Measurements from ENCODE around the gene KDR. TPM values are rescaled to one million over a fixed set of nuclear protein-coding genes. Genes with fewer than 3 reads are reported as not detected.

Gene KDR
- total RNA-seq, 5 donors from 2014 or later (not counting 1 experiment from before 2014, with no cell fraction given), result 0.10 to 0.28 (median 0.23) TPM; not detected in 2

DNA sequence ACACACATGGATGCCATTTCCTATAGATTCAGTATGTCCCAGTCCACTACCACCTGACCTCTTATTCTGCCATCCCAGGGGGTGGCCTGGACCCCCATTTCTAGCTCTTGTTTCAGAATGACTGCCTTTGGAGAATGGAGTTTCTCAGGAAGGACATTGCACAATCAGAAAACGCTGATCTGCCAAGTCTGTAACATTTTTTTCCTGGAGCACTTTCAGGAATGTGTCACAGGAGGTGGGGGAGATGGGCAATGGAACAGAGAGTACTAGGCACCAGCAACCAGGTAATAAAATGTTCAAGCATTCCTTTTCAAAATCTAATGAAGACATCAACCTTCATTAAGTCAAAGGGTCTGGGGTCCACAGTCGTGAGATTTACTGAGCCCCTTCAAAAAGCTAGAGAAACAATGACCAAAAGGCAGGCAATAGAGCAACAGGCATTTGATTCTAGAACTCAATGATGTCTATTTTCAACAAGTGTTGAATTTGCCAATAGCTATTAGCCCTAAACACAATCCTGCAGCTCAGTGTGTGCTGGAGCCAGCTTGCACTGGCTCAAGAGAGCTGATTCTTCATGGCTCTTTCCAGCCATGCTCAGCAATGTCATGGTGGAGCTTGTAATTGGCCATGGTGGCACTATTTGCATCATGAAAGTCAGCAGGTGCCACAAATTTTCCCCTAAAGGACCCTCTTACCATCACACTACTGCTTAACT, 87.1 kb downstream of the KDR start:
- peaks cover 2% of the 10 kb centered on the region for H3K36me3 Mint-ChIP-seq
- no peaks in the 10 kb centered on the region for H3K36me3 ChIP-seq (ENCODE audit: control insufficient read depth in 2 of 2, extremely low read depth in 1 of 2, insufficient read depth in 1 of 2, low read length in 1 of 2)
- DNase-seq (no peak), ATAC-seq (replicated peaks in 1 of 4) (no peak)
- CTCF ChIA-PET, result no interaction called here
- no peak overlapping the region for H3K27ac Mint-ChIP-seq
- H3K4me1 Mint-ChIP-seq, result no peaks in the 10 kb centered on the region
- POLR2A ChIA-PET, result no interaction called here
- peaks cover 4 to 24% of the 10 kb centered on the region in 2 donors for H3K27me3 Mint-ChIP-seq
- peaks cover 0 to 4% (median 2%) of the 10 kb centered on the region in 3 donors for H3K9me3 Mint-ChIP-seq
- H3K4me3 Mint-ChIP-seq, result no peak overlapping the region
- no peaks in the 10 kb centered on the region for H3K4me1 ChIP-seq (ENCODE audit: control insufficient read depth in 1 of 2, extremely low read depth in 1 of 2, insufficient read depth in 2 of 2, low read length in 2 of 2)
- H3K9me3 ChIP-seq, result no peaks in the 10 kb centered on the region
- H3K4me3 ChIP-seq (ENCODE audit: control insufficient read depth in 1 of 2, extremely low read depth in 1 of 2, low read length in 1 of 2), result no peak overlapping the region
- no peaks in the 10 kb centered on the region for H3K27me3 ChIP-seq (replicated peaks in 1 of 2; ENCODE audit: control insufficient read depth in 2 of 2, extremely low read depth in 1 of 2, insufficient read depth in 2 of 2, low read length in 1 of 2)
- WGBS (ENCODE audit: insufficient coverage), result 83% methylated on average over 1 of the region's 2 CpGs
- H3K27ac ChIP-seq (ENCODE audit: low read length), result no peak overlapping the region

DNA sequence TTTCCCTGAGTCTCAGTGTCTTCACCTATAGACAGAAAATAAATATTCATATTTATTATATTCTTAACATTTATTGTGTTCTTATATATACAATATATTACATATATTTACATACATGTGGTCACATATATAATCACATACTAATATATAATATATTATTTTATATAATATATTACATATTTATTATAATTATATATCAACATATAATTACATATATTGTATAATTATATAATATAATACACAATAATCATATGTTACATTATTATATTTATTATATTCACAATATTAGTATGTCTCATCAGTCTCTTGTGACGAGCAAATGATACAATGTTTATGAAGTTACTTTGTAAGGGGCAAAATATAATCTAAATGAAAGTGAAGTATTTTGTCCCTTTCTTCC, 87.7 kb downstream of the KDR start:
- Histone ChIP-seq H3K4me1 (ENCODE audit: control insufficient read depth in 1 of 2, extremely low read depth in 1 of 2, insufficient read depth in 2 of 2, low read length in 2 of 2) (no peaks in the 10 kb centered on the region), H3K27me3 (replicated peaks in 1 of 2; ENCODE audit: control insufficient read depth in 2 of 2, extremely low read depth in 1 of 2, insufficient read depth in 2 of 2, low read length in 1 of 2) (no peaks in the 10 kb centered on the region), H3K4me3 (ENCODE audit: control insufficient read depth in 1 of 2, extremely low read depth in 1 of 2, low read length in 1 of 2) (no peak overlapping the region), H3K36me3 (ENCODE audit: control insufficient read depth in 2 of 2, extremely low read depth in 1 of 2, insufficient read depth in 1 of 2, low read length in 1 of 2) (no peaks in the 10 kb centered on the region), H3K27ac (ENCODE audit: low read length) (no peak overlapping the region), H3K9me3 (no peaks in the 10 kb centered on the region)
- DNase-seq, result no peak
- Mint-ChIP-seq H3K4me3 (no peak overlapping the region), H3K27me3 (peaks cover 4 to 28% of the 10 kb centered on the region in 2 donors), H3K27ac (no peak overlapping the region), H3K4me1 (no peaks in the 10 kb centered on the region), H3K36me3 (peaks cover 2% of the 10 kb centered on the region), H3K9me3 (peaks cover 0 to 4% (median 2%) of the 10 kb centered on the region in 3 donors)
- CTCF ChIA-PET, result no interaction called here
- no peak for ATAC-seq (replicated peaks in 1 of 4)
- no CpG with 5 or more reads among the region's 1 CpG for WGBS (ENCODE audit: insufficient coverage)
- POLR2A ChIA-PET, result no interaction called here

DNA sequence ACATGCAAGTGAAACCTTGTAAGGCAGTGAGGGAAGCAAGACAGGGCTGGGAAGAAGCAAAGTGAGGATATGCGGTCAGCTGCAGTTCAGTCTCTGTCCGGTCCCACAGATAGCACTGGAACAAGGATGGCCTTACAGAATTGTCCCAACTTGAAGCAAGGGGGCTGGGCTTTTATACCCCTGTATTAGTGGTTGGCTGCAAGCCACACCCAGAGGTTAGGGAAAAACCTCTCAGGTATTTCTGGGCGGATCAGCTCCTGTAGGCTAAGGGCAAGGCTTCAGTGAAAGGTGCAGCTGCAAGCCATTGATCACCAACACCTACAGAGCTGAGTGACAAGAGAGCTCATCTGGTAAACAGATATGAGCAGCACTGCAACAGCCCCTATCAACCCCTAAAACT, 89.0 kb downstream of the KDR start:
- H3K36me3 ChIP-seq (ENCODE audit: control insufficient read depth in 2 of 2, extremely low read depth in 1 of 2, insufficient read depth in 1 of 2, low read length in 1 of 2), result no peaks in the 10 kb centered on the region
- WGBS (ENCODE audit: insufficient coverage), result 83% methylated on average over 3 of the region's 3 CpGs
- Mint-ChIP-seq H3K36me3 (peaks cover 2% of the 10 kb centered on the region), H3K27ac (no peak overlapping the region), H3K27me3 (peaks cover 4 to 31% of the 10 kb centered on the region in 2 donors), H3K9me3 (peaks cover 0 to 4% (median 2%) of the 10 kb centered on the region in 3 donors), H3K4me1 (no peaks in the 10 kb centered on the region), H3K4me3 (no peak overlapping the region)
- DNase-seq (no peak), ATAC-seq (replicated peaks in 1 of 4) (no peak)
- no peaks in the 10 kb centered on the region for H3K9me3 ChIP-seq
- H3K27me3 ChIP-seq (replicated peaks in 1 of 2; ENCODE audit: control insufficient read depth in 2 of 2, extremely low read depth in 1 of 2, insufficient read depth in 2 of 2, low read length in 1 of 2), result no peaks in the 10 kb centered on the region
- POLR2A ChIA-PET, result no interaction called here
- H3K27ac ChIP-seq (ENCODE audit: low read length), result no peak overlapping the region
- CTCF ChIA-PET, result no interaction called here
- H3K4me3 ChIP-seq (ENCODE audit: control insufficient read depth in 1 of 2, extremely low read depth in 1 of 2, low read length in 1 of 2), result no peak overlapping the region
- no peaks in the 10 kb centered on the region for H3K4me1 ChIP-seq (ENCODE audit: control insufficient read depth in 1 of 2, extremely low read depth in 1 of 2, insufficient read depth in 2 of 2, low read length in 2 of 2)

DNA sequence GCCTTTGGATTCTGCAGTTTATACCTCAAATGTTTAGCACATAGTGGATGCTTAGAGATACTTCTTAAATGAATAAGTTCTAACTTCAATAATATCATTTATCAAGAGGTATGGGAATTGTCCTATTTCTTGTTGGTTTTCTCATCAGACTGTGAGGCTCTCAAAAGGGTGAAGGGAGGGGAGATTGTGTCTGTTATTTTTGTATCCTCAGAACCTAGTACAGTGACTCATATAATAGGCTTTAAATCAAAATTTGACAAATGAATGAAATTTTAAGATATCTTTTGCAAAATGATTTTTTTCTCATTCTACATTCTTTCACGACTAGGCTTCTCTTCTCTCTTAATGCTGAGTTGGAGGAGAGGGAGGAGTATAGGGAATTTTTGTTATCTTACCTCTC, 89.5 kb downstream of the KDR start:
- CTCF ChIA-PET, result no interaction called here

DNA sequence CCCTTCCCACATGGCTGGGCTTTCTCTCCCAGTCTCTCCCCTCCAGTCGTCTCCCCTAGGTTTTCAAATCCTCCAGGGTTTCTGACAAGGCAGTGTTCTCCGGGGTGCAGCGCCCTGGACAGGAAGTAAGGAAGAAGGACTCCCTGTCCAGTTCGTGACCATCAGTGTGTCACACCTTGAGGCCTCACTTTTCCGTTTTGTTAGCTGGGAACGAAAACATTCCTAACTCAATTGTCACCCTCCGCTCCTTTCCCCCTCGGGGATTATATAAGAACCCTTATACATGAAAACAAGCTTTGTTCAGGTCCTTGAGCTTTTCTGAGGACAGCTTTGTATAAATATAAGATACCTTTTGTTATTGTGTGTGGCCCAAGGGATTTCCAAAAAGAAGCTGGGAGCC, 92.1 kb downstream of the KDR start:
- no peak for DNase-seq
- CTCF ChIA-PET, result no interaction called here

More for the DNA sequence above, 89.5 kb downstream of the KDR start:
- ATAC-seq (replicated peaks in 1 of 4), result no peak
- Histone ChIP-seq H3K36me3 (ENCODE audit: control insufficient read depth in 2 of 2, extremely low read depth in 1 of 2, insufficient read depth in 1 of 2, low read length in 1 of 2) (no peaks in the 10 kb centered on the region), H3K4me3 (ENCODE audit: control insufficient read depth in 1 of 2, extremely low read depth in 1 of 2, low read length in 1 of 2) (no peak overlapping the region), H3K4me1 (ENCODE audit: control insufficient read depth in 1 of 2, extremely low read depth in 1 of 2, insufficient read depth in 2 of 2, low read length in 2 of 2) (no peaks in the 10 kb centered on the region), H3K27me3 (replicated peaks in 1 of 2; ENCODE audit: control insufficient read depth in 2 of 2, extremely low read depth in 1 of 2, insufficient read depth in 2 of 2, low read length in 1 of 2) (no peaks in the 10 kb centered on the region), H3K9me3 (no peaks in the 10 kb centered on the region), H3K27ac (ENCODE audit: low read length) (no peak overlapping the region)
- H3K4me1 Mint-ChIP-seq, result no peaks in the 10 kb centered on the region
- H3K36me3 Mint-ChIP-seq, result no peaks in the 10 kb centered on the region
- peaks cover 4 to 31% of the 10 kb centered on the region in 2 donors for H3K27me3 Mint-ChIP-seq
- DNase-seq, result no peak
- no peak overlapping the region for H3K4me3 Mint-ChIP-seq
- peaks cover 0 to 2% (median under 1%) of the 10 kb centered on the region in 3 donors for H3K9me3 Mint-ChIP-seq
- WGBS (ENCODE audit: insufficient coverage), result no CpG with 5 or more reads among the region's 1 CpG
- no peak overlapping the region for H3K27ac Mint-ChIP-seq
- POLR2A ChIA-PET, result no interaction called here

DNA sequence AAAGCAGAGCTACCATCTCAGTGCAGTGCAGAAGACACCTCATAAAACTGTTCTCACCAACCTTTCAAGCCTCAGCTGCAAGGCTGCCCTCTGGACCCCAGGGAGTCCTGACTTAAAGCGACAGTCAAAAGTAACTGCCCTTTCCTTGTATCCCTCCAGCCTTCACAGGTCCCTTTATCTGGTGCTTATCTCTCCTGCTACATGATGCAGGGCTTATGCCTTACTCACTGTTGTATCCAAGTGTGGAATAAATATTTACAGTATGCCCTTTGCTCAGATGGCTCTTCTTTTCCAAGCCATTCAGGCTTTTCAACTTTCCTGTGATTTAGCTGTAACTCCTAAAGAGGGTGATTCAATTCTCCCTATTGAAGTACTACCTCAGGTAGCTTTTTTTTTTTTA, 92.6 kb downstream of the KDR start:
- Mint-ChIP-seq H3K9me3 (no peaks in the 10 kb centered on the region), H3K4me1 (no peaks in the 10 kb centered on the region), H3K27me3 (peaks cover 0 to 28% of the 10 kb centered on the region in 2 donors), H3K4me3 (no peak overlapping the region), H3K27ac (no peak overlapping the region), H3K36me3 (no peaks in the 10 kb centered on the region)
- no peak for ATAC-seq (replicated peaks in 1 of 4)
- Histone ChIP-seq H3K4me3 (ENCODE audit: control insufficient read depth in 1 of 2, extremely low read depth in 1 of 2, low read length in 1 of 2) (no peak overlapping the region), H3K4me1 (ENCODE audit: control insufficient read depth in 1 of 2, extremely low read depth in 1 of 2, insufficient read depth in 2 of 2, low read length in 2 of 2) (no peaks in the 10 kb centered on the region), H3K27me3 (replicated peaks in 1 of 2; ENCODE audit: control insufficient read depth in 2 of 2, extremely low read depth in 1 of 2, insufficient read depth in 2 of 2, low read length in 1 of 2) (peaks cover 0 to 2% of the 10 kb centered on the region in 2 experiments), H3K9me3 (no peaks in the 10 kb centered on the region), H3K36me3 (ENCODE audit: control insufficient read depth in 2 of 2, extremely low read depth in 1 of 2, insufficient read depth in 1 of 2, low read length in 1 of 2) (no peaks in the 10 kb centered on the region), H3K27ac (ENCODE audit: low read length) (no peak overlapping the region)
- ChIA-PET POLR2A (interaction anchor here in 1 of 2 donors (0.5 kb wide), 1 partner anchor 12 kb away, joined by 3 read pairs; no protein-coding TSS in a partner anchor), CTCF (no interaction called here)
- no peak for DNase-seq
- no CpG with 5 or more reads among the region's 1 CpG for WGBS (ENCODE audit: insufficient coverage)

More for the DNA sequence above, 92.1 kb downstream of the KDR start:
- H3K27ac Mint-ChIP-seq, result no peak overlapping the region
- Histone ChIP-seq H3K27me3 (replicated peaks in 1 of 2; ENCODE audit: control insufficient read depth in 2 of 2, extremely low read depth in 1 of 2, insufficient read depth in 2 of 2, low read length in 1 of 2) (peaks cover 0 to 2% of the 10 kb centered on the region in 2 experiments), H3K9me3 (no peaks in the 10 kb centered on the region), H3K27ac (ENCODE audit: low read length) (no peak overlapping the region), H3K36me3 (ENCODE audit: control insufficient read depth in 2 of 2, extremely low read depth in 1 of 2, insufficient read depth in 1 of 2, low read length in 1 of 2) (no peaks in the 10 kb centered on the region), H3K4me1 (ENCODE audit: control insufficient read depth in 1 of 2, extremely low read depth in 1 of 2, insufficient read depth in 2 of 2, low read length in 2 of 2) (no peaks in the 10 kb centered on the region), H3K4me3 (ENCODE audit: control insufficient read depth in 1 of 2, extremely low read depth in 1 of 2, low read length in 1 of 2) (no peak overlapping the region)
- H3K4me3 Mint-ChIP-seq, result no peak overlapping the region
- H3K9me3 Mint-ChIP-seq, result no peaks in the 10 kb centered on the region
- POLR2A ChIA-PET, result no interaction called here
- peaks cover 0 to 31% of the 10 kb centered on the region in 2 donors for H3K27me3 Mint-ChIP-seq
- ATAC-seq (replicated peaks in 1 of 4), result no peak
- no peaks in the 10 kb centered on the region for H3K36me3 Mint-ChIP-seq
- H3K4me1 Mint-ChIP-seq, result no peaks in the 10 kb centered on the region
- WGBS (ENCODE audit: insufficient coverage), result 77% methylated on average over 4 of the region's 8 CpGs

Measured in T-cell (primary cell).